Stimulated activated CD8-positive, alpha-beta memory T cell treated with anti-CD3 and anti-CD28 coated beads, Interleukin-12 subunit alpha, Interleukin-12 subunit beta, amount 100 ng/mL, for 1 hour (primary cell): ENCODE results near the gene PCK2.

ENCODE experiments used
- DNase-seq: peaks from one replicate; pipeline ENCODE4 v3.0.0-alpha.2; 2020; ENCODE audit warnings: low read depth

PCK2 gene

GRCh38 chr14:24075485-24076301 is 18.4 kb upstream of the PCK2 start:
- no peak for DNase-seq

- DNase-seq: no peak
Measured at GRCh38 chr14:24076302-24076601, 17.9 kb upstream of the PCK2 start.

- no peak for DNase-seq
Measured at GRCh38 chr14:24077086-24077485, 17.0 kb upstream of the PCK2 start.

GRCh38 chr14:24078146-24078545 is 16.0 kb upstream of the PCK2 start:
- DNase-seq: no peak

GRCh38 chr14:24079491-24080141 is 14.5 kb upstream of the PCK2 start:
- no peak for DNase-seq

GRCh38 chr14:24080142-24080530 is 14.0 kb upstream of the PCK2 start:
- no peak for DNase-seq

GRCh38 chr14:24080888-24081738 is 13.0 kb upstream of the PCK2 start:
- peak; percentile 43 for DNase-seq

- no peak for DNase-seq
Measured at GRCh38 chr14:24081739-24082211, 12.3 kb upstream of the PCK2 start.

GRCh38 chr14:24082411-24083080 is 11.6 kb upstream of the PCK2 start:
- no peak for DNase-seq

- no peak for DNase-seq
Measured at GRCh38 chr14:24083462-24083861, 10.6 kb upstream of the PCK2 start.

GRCh38 chr14:24084440-24084839 is 9.7 kb upstream of the PCK2 start:
- no peak for DNase-seq

- DNase-seq: no peak
Measured at GRCh38 chr14:24085215-24085614, 8.9 kb upstream of the PCK2 start.

- no peak for DNase-seq
Measured at GRCh38 chr14:24086193-24086955, 7.7 kb upstream of the PCK2 start.

GRCh38 chr14:24087004-24087403 is 7.1 kb upstream of the PCK2 start:
- DNase-seq: no peak

- DNase-seq: no peak
Measured at GRCh38 chr14:24088095-24088494, 6.0 kb upstream of the PCK2 start.

GRCh38 chr14:24089890-24090289 is 4.2 kb upstream of the PCK2 start:
- no peak for DNase-seq

- no peak for DNase-seq
Measured at GRCh38 chr14:24092110-24092504, 2.0 kb upstream of the PCK2 start.

GRCh38 chr14:24092505-24093206 is 1.5 kb upstream of the PCK2 start:
- no peak for DNase-seq

- DNase-seq: no peak
Measured at GRCh38 chr14:24093207-24093900, 757 bp upstream of the PCK2 start.

- no peak for DNase-seq
Measured at GRCh38 chr14:24094841-24095270, 745 bp downstream of the PCK2 start.
